Stimulated activated CD4-positive, alpha-beta T cell treated with anti-CD3 and anti-CD28 coated beads, Interleukin-1b, Interleukin-23, amount 100 ng/mL, for 4 hours (primary cell): ENCODE measurements around the gene ARHGAP21.
"Not testable (repeated sequence)": the region's sequence is repeated elsewhere in the genome, so short reads cannot be mapped to it uniquely, and the experiment has no call there.

ENCODE experiments used
- DNase-seq, 2 donors: peaks; one replicate each; pipeline ENCODE4 v3.0.0-alpha.2; 2020; ENCODE audit warnings: low read depth in 2 of 2

The ARHGAP21 gene

GRCh38 chr10:24625778-24626177, 97.9 kb downstream of the ARHGAP21 start:
- no peak for DNase-seq

DNA sequence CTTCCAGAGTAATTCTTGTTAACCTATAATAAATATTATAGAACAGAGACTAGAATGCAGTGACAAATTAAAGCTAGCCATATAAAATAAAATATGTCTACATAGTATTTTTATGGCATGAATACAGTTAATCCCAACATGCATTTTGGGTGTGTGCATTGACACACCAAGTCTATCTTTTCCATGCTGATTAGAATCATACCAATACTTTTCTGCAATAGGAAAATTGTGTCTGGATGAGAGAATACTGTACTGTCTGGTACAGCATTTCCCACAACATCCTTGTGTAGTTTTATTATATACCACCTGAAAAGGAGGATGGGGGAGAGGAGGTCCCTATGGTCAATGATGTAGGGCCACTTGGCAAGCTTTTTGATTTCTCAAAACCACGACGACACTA, 100.3 kb downstream of the ARHGAP21 start:
- no peak for DNase-seq

DNA sequence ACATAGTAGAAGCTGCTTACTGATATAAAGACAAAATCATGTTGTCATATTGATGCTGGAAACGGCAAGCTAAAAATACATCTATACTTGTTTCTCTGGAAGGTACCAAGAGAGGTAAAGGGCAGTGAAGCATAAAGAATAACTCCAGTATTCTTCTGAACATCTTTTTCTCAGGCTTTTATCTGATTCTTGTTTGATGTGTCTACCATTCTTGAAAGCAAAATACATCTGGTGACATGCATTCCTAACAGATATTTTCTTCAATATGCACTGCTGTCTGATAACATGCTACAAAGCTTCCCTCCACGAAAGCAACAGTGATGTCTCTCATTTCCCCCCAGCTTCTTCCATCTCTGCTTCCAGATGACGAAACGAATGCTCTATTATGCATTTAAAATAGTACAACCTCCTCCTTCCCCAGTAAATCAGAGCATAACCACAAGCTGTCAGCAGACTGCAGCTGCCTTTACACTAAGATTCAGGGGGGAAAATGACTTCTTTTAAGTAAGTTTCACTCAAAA, 100.8 kb downstream of the ARHGAP21 start:
- no peak for DNase-seq

GRCh38 chr10:24621035-24621795, 102.5 kb downstream of the ARHGAP21 start:
- not testable (repeated sequence) for DNase-seq

DNA sequence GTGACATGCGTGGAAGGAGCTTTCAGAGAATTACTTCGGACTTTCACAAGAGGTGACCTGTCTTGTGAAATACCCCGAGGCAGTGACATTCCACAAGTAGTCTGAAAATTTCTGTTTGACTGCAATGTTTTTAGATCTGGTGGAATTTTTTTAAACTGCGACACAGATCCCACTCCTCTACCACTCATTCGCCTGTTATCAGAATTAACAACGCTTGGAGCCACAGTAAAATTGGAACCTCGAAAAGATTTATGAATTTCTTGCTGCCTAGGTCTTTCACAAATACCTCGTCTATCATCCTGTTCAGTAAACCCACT, 103.7 kb downstream of the ARHGAP21 start:
- not testable (repeated sequence) for DNase-seq

DNA sequence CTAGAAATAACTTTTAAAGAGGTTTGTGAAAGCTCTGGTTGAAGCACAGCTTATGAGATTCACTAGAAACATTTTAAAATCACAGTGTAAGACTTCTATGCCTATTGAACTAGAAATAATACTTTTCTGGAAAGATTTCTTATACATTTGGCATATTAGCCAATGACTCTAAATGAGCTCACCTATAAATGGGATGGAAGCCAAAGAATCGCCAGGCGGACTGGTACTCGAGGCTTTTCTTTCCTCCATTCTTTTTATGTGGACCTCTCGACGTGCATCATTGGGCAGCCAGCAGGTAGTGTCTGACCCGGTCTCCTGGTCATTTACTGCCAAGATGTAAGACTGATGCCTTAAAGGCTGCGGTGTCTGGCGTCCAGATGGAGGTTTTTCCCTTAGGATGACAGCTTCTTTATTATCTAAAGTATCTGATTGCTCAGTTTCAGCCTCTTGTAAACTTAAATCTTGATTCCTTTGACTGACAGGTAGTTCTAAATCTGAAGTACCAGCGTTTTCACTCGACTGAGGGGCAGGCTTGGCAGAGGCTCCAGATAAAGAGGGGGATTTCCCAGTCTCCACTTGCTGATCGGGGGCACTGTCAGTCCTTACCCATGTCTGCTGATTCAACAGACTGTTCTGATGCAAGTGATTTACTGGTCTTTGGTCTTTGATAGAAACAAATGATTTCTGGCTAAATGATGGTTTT, 104.2 kb downstream of the ARHGAP21 start:
- not testable (repeated sequence) for DNase-seq

GRCh38 chr10:24618401-24618800, 105.3 kb downstream of the ARHGAP21 start:
- no peak for DNase-seq

- peak; percentile 19 to 34 for DNase-seq
Measured at GRCh38 chr10:24617771-24618396, 105.8 kb downstream of the ARHGAP21 start.

GRCh38 chr10:24616536-24616935, 107.2 kb downstream of the ARHGAP21 start:
- DNase-seq: no peak

GRCh38 chr10:24606021-24606420, 117.7 kb downstream of the ARHGAP21 start:
- DNase-seq: no peak

GRCh38 chr10:24605141-24605540, 118.5 kb downstream of the ARHGAP21 start:
- DNase-seq: no peak

- DNase-seq: no peak
Measured at GRCh38 chr10:24603333-24603732, 120.4 kb downstream of the ARHGAP21 start.

- DNase-seq: no peak
Measured at GRCh38 chr10:24597961-24598360, 125.7 kb downstream of the ARHGAP21 start.

GRCh38 chr10:24597426-24597825, 126.3 kb downstream of the ARHGAP21 start:
- DNase-seq: no peak

DNA sequence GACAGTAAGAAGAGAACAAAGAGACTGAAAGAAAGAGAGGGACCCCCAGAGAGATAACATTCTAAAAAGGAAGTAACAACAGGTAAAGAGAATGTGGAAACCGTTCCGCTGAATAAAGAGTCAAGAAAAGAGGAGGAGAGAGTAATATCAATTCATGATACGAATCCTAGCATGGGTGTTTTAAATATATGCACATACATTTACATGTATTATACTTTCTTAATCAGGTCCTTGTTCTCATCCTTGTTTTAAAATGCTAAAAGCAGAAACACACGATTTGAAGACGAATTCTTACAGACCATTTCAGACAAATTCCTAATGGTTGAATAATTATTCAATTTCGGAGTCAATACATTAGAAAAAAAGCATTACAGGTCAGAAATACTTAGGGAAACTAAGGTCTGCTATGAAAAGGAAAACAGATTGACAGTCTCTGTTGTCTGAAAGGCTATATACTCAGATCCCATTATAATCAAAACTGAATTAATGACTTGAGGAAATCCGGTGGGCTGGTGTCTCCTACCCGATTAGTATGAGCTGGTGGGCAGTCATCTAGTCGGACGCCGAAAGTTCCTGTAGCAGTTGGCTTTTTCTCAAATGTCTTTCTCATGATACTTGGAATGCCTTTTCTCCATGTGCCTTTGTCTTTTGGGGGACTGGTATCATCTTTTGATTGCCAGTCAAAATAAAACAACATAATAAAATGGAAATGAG, 127.3 kb downstream of the ARHGAP21 start:
- no peak for DNase-seq

- no peak for DNase-seq
Measured at GRCh38 chr10:24590697-24591457, 132.8 kb downstream of the ARHGAP21 start.

DNA sequence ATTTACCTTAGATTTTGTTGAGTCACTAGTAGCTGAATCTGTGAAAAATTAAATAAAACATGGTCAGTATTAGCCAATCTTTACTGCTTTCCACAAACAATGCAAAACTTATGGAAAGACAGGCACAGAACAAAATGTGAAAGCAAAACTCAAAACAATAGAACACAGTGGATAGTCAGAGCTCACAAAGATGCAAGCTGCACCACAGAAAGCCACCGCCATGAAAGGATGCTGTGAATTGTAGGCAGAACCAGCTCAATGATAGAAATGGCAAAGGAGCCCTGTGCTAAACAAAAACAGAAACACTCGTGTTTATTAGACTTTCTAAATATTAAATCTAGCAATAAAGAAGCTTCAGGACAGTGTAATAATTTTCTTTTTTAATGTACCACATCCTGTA, 134.4 kb downstream of the ARHGAP21 start:
- no peak for DNase-seq

DNA sequence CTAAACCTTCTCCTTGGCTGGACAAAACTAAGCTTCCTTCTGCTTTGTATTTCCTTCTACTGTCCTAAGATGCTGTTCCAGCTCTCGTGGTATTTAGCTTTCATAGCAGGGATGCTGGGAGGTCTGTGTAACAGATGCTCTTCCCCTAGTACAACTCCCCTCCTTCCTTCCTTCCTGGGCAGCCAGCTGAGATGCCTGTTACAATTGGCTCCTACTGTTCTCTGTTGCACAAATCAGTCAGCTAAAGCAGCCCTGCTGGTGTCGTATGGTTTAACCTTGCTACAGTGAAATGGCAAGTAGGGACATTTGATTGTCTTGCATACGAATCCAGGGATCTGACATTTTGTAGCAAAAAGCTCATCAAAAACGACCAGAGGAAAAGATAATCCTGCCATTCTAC, 143.8 kb downstream of the ARHGAP21 start:
- DNase-seq: no peak

DNA sequence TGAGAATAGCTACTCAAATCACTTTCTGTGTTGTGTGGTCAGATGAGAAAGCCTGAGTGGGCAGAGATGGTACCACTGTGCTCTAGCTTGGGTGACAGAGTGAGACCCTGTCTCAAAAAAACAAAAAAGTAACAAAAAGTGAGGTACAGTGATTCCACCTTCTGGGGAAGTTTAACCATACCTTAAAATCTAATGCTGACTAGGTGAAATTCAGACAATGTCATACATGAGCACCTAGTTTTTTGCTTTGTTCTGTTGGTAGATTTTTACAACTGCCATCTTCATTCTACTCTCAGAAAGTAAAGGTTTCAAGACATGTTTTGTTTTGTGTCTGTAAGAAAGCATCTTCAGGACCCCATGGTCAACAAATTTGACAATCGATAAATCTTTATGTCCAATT, 144.2 kb downstream of the ARHGAP21 start:
- no peak for DNase-seq

- DNase-seq: no peak
Measured at GRCh38 chr10:24575481-24576002, 148.1 kb downstream of the ARHGAP21 start.

DNA sequence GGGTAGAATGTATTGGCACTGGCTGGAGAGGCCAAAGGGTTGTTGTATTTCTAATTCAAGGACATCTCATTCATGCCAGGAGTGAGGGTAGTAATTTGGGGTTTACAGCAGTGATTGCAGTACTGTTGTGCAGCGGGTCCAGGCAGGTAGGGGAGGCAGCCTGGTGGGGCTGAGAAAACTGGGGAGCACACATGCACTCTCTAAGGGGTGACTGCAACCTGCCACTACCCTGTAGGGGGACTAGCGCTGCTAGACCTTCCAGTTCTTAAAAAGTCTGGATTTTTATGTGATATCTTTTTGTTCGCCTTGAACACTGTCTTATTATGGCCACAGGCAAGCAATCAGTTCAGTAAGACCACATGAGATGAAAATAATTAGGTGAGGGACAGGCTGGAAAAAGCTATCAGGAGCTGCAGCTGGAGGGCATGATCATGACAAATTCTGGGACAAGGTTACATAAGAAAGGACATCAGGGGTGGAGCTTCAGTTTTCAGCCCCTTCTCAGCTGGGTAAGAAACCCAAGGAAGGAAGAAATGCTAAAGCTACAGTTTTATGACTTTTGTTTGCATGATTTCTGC, 149.0 kb downstream of the ARHGAP21 start:
- no peak for DNase-seq
